Panc1 (cell line): ENCODE data around the gene GPM6B. TPM values are rescaled to one million over a fixed set of nuclear protein-coding genes. Genes with fewer than 3 reads are reported as not detected.

Source experiments
- ATAC-seq: fragments of 200-7000 bp; cut with Tn5 transposase; 2 replicates; pipeline ENCODE4 v1.9.1; 2020; ENCODE audit warnings: mild to moderate bottlenecking, moderate library complexity
- BruUV-seq: library from RNA; stranded (reverse); fragments of 400-500 nt; replicated peaks from 2 replicates; lab custom pipeline; 2021; lab: Mats Ljungman, UMichigan
- CTCF ChIA-PET: fragments of 300-600 bp; sonication (Branson Sonifier 250); formaldehyde crosslinking; loops from one replicate; lab custom pipeline; 2022; ENCODE audit warnings: antibody characterized with exemption; lab: Charles Lee
- POLR2A ChIA-PET: fragments of 300-600 bp; sonication (Branson Sonifier 250); formaldehyde crosslinking; loops from one replicate; lab custom pipeline; 2022; ENCODE audit warnings: antibody characterized with exemption; lab: Charles Lee
- DNase-seq: peaks from one replicate; pipeline ENCODE4 v3.0.0-alpha.2; 2010; ENCODE audit warnings: low read depth, low spot score
- H3K27ac ChIP-seq: 2 replicates; pipeline ENCODE4 v1.5.1; 2011; ENCODE audit warnings: mild to moderate bottlenecking, low read length, inconsistent platforms
- H3K27me3 ChIP-seq: fragments of 200-500 bp; sonication (Bioruptor generic); 2 replicates; pipeline ENCODE4 v1.6.0; 2014; ENCODE audit warnings: low read length, inconsistent platforms; ENCODE audit not compliant: control insufficient read depth, insufficient read depth
- H3K36me3 ChIP-seq: fragments of 200-500 bp; sonication (Bioruptor generic); 2 replicates; pipeline ENCODE4 v1.5.1; 2014; ENCODE audit warnings: inconsistent platforms, mild to moderate bottlenecking, low read length, moderate library complexity; ENCODE audit not compliant: control insufficient read depth, insufficient read depth
- H3K4me1 ChIP-seq: 2 replicates; pipeline ENCODE4 v1.5.1; 2011; ENCODE audit warnings: inconsistent platforms, mild to moderate bottlenecking, low read length, moderate library complexity; ENCODE audit not compliant: control insufficient read depth, insufficient read depth
- H3K4me3 ChIP-seq, 2 experiments: 2 replicates each; pipeline ENCODE4 v1.5.1; 2011 to 2012; ENCODE audit warnings: low read depth in 2 of 2, low read length in 2 of 2, mild to moderate bottlenecking in 2 of 2, inconsistent platforms in 1 of 2, moderate library complexity in 1 of 2
- H3K9me3 ChIP-seq: fragments of 200-500 bp; sonication (Bioruptor generic); 2 replicates; pipeline ENCODE4 v1.5.1; 2014; ENCODE audit warnings: low read depth, mild to moderate bottlenecking, inconsistent platforms, low read length, moderate library complexity; ENCODE audit not compliant: control insufficient read depth, insufficient read depth
- POLR2AphosphoS5 ChIP-seq: IDR thresholded peaks from 2 replicates; pipeline ENCODE4 v1.6.1; 2012; ENCODE audit warnings: mild to moderate bottlenecking, low read depth, low read length, moderate library complexity
- SIN3A ChIP-seq: IDR thresholded peaks from 2 replicates; pipeline ENCODE4 v1.6.1; 2012; ENCODE audit warnings: low read depth, mild to moderate bottlenecking, low read length, moderate library complexity, borderline replicate concordance; ENCODE audit not compliant: insufficient read depth
- TCF7L2 ChIP-seq: IDR thresholded peaks from 2 replicates; pipeline ENCODE4 v1.6.1; 2011; ENCODE audit warnings: mild to moderate bottlenecking, low read depth, low read length, inconsistent platforms
- in situ Hi-C: cut with HindIII; loops from 2 replicates; pipeline ENCODE4 v1.10.0; 2016; ENCODE audit warnings: low sequenced_read_pairs, low pct_unique_long_range_greater_than_20kb
- intact Hi-C: fragments of 100-400 bp; cut with micrococcal nuclease; formaldehyde crosslinking; loops from one replicate; pipeline ENCODE4 v1.10.0; 2022; ENCODE audit not compliant: unreplicated experiment
- total RNA-seq: library from RNA; stranded (reverse); gene quantifications from one replicate; pipeline ENCODE4 v1.2.1, GENCODE V29; 2021; ENCODE audit not compliant: unreplicated experiment
- TF ChIP-seq, protein P1 (sequence below), 2 experiments: IDR thresholded peaks; 2 replicates each; pipeline ENCODE4 v1.6.1; 2011 to 2012; ENCODE audit warnings: low read depth in 2 of 2, control low read depth in 1 of 2, low read length in 1 of 2, mild to moderate bottlenecking in 1 of 2, moderate library complexity in 1 of 2; ENCODE audit not compliant: insufficient read depth in 1 of 2
- TF ChIP-seq, protein P2 (sequence below): fragments of 450-650 bp; IDR thresholded peaks from 2 replicates; pipeline ENCODE4 v1.5.1; 2017; ENCODE audit warnings: mild to moderate bottlenecking

Gene GPM6B
- total RNA-seq, 1 experiment from 2014 or later: not detected

DNA sequence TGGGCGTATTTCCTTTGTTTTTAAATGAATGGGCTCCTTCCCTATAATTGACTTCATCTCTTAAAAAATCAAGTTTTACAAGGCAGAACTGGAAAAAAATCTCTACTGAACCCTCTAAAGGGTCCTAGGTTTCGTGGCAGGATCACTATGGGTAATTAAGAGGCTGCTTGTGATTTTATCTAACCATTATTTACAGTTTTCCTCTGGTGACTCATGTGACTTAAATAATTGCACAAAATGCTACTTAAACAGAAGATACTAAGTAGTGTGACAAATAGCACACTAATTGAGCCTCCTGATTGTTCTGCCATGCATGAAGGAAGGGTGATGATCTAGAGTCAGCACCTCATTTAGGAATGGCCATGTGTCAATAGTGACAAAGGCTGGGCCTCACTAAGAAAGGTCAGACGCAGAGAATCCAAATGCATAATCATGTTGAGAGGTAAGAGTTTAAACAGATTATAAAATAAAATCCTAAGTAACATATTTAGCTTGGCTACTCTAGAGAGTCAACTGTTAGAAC is 46.8 kb downstream of the GPM6B start:
- H3K27me3 ChIP-seq: no peaks in the 10 kb centered on the region
- ATAC-seq (no peak), DNase-seq (no peak)
- ChIA-PET POLR2A (no interaction called here), CTCF (no interaction called here)
- no peak for TF ChIP-seq TCF7L2
- TF ChIP-seq POLR2AphosphoS5: no peak
- TF ChIP-seq, protein P1, sequence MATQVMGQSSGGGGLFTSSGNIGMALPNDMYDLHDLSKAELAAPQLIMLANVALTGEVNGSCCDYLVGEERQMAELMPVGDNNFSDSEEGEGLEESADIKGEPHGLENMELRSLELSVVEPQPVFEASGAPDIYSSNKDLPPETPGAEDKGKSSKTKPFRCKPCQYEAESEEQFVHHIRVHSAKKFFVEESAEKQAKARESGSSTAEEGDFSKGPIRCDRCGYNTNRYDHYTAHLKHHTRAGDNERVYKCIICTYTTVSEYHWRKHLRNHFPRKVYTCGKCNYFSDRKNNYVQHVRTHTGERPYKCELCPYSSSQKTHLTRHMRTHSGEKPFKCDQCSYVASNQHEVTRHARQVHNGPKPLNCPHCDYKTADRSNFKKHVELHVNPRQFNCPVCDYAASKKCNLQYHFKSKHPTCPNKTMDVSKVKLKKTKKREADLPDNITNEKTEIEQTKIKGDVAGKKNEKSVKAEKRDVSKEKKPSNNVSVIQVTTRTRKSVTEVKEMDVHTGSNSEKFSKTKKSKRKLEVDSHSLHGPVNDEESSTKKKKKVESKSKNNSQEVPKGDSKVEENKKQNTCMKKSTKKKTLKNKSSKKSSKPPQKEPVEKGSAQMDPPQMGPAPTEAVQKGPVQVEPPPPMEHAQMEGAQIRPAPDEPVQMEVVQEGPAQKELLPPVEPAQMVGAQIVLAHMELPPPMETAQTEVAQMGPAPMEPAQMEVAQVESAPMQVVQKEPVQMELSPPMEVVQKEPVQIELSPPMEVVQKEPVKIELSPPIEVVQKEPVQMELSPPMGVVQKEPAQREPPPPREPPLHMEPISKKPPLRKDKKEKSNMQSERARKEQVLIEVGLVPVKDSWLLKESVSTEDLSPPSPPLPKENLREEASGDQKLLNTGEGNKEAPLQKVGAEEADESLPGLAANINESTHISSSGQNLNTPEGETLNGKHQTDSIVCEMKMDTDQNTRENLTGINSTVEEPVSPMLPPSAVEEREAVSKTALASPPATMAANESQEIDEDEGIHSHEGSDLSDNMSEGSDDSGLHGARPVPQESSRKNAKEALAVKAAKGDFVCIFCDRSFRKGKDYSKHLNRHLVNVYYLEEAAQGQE (IDR thresholded peaks at IDR 0.05; ENCODE audit: insufficient read depth in 1 of 2, low read depth in 2 of 2, low read length in 1 of 2): no peak
- TF ChIP-seq SIN3A: no peak
- TF ChIP-seq, protein P2, sequence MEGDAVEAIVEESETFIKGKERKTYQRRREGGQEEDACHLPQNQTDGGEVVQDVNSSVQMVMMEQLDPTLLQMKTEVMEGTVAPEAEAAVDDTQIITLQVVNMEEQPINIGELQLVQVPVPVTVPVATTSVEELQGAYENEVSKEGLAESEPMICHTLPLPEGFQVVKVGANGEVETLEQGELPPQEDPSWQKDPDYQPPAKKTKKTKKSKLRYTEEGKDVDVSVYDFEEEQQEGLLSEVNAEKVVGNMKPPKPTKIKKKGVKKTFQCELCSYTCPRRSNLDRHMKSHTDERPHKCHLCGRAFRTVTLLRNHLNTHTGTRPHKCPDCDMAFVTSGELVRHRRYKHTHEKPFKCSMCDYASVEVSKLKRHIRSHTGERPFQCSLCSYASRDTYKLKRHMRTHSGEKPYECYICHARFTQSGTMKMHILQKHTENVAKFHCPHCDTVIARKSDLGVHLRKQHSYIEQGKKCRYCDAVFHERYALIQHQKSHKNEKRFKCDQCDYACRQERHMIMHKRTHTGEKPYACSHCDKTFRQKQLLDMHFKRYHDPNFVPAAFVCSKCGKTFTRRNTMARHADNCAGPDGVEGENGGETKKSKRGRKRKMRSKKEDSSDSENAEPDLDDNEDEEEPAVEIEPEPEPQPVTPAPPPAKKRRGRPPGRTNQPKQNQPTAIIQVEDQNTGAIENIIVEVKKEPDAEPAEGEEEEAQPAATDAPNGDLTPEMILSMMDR: no peak
- intact Hi-C loops (no loop called here), in situ Hi-C loops (no loop called here)
- no peak overlapping the region for H3K4me3 ChIP-seq
- BruUV-seq: no TSS peak
- no peaks in the 10 kb centered on the region for H3K4me1 ChIP-seq
- H3K9me3 ChIP-seq: no peaks in the 10 kb centered on the region
- H3K27ac ChIP-seq: no peak overlapping the region
- H3K36me3 ChIP-seq: peaks cover 7% of the 10 kb centered on the region; the same call in 1 of the 2 replicates

DNA sequence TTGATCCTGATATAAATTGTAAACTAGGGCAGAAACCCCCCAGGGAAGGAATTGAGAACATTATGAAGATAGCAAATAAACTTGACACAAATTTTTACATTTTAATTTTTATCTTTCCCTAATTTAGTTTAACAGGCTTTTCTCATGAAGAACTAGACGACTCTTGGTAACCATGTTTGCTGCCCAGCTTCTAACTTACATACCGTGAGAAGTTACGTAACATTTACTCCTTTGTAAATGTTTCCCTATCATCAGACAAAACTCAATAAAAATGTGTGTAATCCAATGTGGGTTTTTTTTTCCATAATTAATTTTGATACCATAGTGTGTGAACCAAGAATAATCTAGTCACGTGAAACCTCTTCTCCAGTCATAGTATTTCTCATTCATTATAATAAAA is 48.0 kb downstream of the GPM6B start:
- H3K9me3 ChIP-seq: no peaks in the 10 kb centered on the region
- TF ChIP-seq TCF7L2: no peak
- no peak for TF ChIP-seq POLR2AphosphoS5
- TF ChIP-seq SIN3A: no peak
- TF ChIP-seq, protein P2: no peak
- TF ChIP-seq, protein P1 (IDR thresholded peaks at IDR 0.05; ENCODE audit: insufficient read depth in 1 of 2, low read depth in 2 of 2, low read length in 1 of 2): no peak
- H3K27me3 ChIP-seq: no peaks in the 10 kb centered on the region
- ChIA-PET POLR2A (no interaction called here), CTCF (no interaction called here)
- in situ Hi-C loops: no loop called here
- intact Hi-C loops: no loop called here
- H3K4me3 ChIP-seq: no peak overlapping the region
- DNase-seq (no peak), ATAC-seq (no peak)
- no peak overlapping the region for H3K27ac ChIP-seq
- H3K36me3 ChIP-seq: peaks cover 7% of the 10 kb centered on the region; the same call in 1 of the 2 replicates
- BruUV-seq: no TSS peak
- no peaks in the 10 kb centered on the region for H3K4me1 ChIP-seq
